Measurements from ENCODE around the gene TMEM134.
A peak's percentile ranks its signal among the peaks of the same experiment; 100 is the strongest.
"Not testable (repeated sequence)": the region's sequence is repeated elsewhere in the genome, so short reads cannot be mapped to it uniquely, and the experiment has no call there.

TMEM134 gene, protein sequence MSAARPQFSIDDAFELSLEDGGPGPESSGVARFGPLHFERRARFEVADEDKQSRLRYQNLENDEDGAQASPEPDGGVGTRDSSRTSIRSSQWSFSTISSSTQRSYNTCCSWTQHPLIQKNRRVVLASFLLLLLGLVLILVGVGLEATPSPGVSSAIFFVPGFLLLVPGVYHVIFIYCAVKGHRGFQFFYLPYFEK

DNA sequence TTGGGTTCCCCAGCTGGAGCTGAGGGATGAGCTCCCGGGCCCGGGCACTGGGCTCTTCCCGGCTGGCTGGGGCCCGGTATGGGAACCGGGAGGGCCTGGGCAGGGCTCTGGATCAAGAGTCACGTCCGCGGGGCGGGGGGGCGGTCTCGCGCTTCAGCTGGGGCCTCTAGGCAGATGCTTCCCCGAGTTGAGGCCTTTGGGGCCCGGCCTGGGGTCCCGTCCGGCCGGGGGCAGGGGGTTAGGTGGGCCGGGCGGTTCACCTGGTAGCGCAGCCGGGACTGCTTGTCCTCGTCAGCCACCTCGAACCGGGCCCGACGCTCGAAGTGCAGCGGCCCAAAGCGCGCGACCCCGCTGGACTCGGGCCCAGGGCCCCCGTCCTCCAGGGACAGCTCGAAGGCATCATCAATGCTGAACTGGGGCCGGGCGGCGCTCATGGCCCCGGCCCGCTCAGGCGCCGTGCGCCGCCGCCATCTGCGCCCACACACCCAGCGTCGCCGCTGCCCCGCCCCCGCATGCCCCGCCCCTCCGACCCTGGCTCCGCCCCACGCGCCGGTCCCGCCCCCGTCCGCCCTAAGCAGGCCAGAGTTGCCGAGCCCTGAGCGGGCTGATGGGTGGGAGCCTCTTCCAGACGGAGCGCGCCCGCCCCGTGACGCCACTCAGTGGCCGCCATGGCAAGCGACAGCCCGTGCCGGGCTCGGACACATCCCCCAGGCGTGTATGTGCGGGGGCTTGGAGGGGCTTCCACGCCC, at the start of gene TMEM134:
TSS of gene TMEM134 (minus strand) at position 493 of the 749 bp plus-strand sequence. CDS start at position 434, 59 bp downstream.
- DNase-seq = peak; percentile 97

DNA sequence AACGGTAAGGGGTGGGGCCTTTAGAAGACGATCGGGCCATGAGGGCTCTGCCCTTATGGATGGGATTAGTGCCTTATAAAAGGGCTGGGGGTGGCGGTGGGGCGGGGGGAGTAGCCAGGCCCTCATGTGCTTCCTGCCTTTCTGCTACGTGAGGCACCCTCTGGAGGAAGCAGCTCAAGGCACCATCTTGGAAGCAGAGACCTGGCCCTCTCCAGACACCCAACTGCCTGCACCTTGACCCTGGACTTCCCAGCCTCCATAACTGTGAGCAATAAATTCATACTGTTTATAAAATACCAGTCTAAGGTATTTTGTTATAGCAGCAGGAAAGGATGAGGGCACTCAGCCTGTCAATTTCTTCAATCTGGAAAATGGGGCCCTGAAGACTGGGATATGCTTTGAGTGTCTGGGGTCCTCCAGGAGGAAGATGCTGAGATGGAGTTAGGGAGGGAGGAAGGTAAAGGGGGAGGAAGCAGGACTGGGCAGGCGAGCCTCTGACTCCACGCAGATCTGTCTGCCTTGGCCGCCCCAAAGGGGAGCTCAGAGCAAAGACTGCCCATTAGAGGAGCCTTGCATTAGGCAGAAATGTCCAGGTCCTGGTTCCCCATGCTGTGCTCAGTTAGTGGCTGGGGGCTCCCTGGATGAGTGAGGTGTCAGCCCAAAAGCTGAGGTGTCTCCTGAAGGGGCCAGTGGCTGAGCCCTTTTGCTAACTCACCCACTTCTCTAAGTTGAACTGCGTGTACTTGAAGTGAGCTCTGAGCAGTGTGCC, 48.9 kb upstream of the TMEM134 start:
- DNase-seq = no peak

DNA sequence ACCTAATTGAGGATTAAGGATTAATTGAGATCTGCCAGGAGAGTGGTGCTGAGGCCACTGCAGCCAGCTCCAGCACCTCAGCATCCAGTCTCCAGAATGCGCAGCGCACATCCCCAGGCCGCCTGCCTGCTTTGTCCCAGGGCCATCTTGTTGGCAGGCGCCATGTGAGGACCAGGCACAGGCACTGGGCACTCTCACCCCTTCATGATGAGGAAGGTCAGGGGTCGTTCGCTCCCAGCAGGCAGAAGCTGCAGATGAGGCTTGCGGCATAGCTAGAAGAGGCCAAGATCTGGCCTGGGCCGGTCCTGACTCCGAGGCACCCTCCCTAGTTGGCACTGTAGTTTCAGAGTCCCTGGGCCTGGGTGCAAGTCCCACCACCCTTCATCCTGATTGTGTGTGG, 47.8 kb upstream of the TMEM134 start:
- DNase-seq = no peak

DNA sequence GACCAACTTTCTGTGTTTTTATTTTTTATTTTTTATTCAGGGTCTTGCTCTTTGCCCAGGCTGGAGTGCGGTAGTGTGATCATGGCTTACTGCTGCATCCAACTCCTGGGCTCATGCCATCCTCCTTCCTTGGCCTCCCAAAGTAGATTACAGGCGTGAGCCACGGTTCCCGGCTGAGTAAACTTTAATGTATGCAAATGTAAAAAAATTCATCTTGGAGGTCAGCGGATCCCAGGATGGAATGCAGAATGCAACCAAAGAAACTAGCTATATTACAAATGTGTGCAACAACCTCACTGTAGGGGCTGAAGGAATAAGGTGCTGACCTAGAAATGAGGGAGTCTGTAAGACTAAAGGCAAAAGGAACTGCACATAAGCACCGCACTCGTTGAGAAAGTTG, 45.1 kb upstream of the TMEM134 start:
- DNase-seq = no peak

DNA sequence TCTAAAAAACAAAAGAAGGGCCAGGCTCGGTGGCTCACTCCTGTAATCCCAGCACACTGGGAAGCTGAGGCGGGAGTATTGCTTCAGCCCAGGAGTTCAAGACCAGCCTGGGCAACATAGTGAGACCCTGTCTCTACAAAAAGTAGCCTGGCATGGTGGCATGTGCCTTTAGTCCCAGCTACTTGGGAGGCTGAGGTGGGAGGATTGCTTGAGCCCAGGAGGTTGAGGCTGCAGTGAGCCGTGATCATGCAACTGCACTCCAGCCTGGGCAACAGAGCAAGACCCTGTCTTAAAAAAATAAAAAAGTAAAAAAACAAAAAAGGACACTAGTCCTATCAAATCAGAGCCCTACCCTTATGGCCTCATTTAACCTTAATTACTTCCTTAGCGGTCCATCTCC, 42.5 kb upstream of the TMEM134 start:
- not testable (repeated sequence) for DNase-seq

DNA sequence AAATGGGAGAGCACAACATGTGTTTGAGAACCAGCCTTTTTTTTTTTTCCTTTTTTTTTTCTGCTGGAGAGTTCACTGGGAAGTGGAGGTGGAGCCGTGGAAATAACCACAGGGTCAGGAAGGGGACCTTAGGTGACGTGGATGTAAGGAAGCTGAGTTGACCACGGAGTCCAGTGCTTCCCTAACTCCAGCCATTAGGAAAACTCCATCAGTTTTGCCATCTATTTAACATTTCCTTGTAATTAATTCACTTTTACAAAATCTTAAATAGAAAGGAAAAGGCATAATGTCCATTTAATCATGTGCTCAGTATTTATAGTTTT, 40.9 kb upstream of the TMEM134 start:
- DNase-seq = no peak

DNA sequence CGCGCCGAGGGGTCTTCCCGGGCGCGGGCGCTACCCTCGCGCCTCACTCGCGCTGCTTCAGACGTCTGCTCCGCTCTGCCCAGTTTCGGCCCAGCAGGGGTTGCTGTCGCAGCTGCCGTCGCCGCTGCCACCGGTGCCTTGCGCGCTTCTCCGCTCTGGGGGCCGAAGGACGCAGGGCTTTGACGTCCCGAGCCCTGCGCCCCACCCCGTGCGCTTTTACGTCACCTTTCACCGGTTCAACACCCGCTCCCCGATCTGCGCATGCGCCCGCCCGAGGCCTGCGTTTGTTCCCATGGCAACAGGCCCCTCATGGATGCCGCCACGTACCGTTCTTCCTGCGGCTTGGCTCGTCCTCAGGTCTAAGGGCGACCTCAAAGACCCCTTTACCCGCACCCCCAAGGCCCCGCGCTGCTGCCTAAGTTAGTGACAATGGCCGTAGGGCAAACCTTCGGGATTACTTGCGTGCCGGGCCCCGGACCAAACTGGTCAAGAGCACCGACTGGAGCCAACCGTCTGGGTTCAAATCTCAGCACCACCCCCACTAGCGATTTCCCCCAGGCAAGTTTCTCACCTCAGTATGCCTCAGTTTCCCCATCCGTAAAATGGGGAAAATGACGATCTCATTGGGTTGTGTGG, 39.6 kb upstream of the TMEM134 start:
- DNase-seq = peak; percentile 96

DNA sequence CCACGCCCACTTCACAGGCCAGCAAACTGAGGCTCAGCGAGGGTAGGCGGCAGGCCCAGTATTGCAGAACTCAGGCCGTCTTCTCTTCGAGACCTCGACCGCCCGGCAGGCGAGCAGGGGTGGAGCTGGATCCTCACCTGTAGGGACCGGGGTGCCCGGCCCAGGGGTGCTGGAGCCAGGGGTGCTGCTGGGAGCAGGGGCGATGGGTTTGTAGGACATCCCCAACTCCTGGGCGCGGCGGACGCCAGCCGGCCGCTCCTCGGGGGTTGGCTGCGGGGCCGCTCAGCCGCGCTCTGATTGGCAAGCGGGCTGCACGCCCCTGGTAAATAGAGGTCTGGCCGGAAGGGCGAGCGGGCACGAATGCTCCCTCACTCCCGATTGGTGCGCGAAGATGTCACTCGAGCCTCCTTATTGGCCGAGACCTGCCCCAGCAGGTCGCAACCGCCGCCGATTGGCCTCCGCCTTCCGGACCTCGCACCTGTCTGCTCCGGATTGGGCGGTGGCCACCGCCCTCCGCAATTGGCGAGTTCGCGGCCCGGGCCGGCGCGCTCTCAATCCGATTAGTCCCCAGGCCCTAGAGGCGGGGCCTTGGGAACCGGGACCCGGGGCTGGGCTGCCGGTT, 38.9 kb upstream of the TMEM134 start, which contains the start of gene CDK2AP2:
TSS of gene CDK2AP2 (minus strand) at position 299 of the 622 bp plus-strand sequence. CDS start at position 219, 80 bp downstream.
- peak; percentile 95 for DNase-seq

DNA sequence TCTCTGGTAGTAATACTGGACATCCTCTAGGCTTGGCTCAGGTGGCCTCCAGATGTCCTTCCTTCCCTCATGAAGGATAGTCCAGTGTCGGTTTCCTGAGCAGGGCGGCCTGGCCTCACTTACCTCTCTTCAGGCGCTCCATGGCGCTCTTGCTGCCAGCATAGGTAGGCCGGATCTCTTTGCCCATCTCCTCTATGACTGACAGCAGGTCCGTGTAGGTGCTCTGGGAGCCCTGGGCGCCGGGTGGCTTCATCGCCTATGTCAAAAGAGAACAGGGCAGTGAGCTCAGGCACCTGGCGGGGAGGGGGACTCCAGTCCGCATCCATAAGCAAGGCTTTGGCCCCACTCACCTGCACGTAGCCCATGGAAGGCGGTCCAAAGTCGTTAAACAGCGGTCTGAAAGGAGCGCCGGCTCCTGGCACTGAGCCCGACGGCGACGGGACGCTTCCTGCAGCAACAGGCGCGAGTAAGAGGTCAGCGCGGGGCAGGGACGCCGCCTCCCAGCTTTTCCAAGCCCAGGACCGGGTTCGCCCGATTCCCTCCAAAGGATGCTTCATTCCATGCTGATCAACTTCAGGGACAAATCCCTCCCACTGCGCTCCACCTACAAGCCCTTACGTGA, 38.3 kb upstream of the TMEM134 start:
- peak; percentile 64 for DNase-seq

DNA sequence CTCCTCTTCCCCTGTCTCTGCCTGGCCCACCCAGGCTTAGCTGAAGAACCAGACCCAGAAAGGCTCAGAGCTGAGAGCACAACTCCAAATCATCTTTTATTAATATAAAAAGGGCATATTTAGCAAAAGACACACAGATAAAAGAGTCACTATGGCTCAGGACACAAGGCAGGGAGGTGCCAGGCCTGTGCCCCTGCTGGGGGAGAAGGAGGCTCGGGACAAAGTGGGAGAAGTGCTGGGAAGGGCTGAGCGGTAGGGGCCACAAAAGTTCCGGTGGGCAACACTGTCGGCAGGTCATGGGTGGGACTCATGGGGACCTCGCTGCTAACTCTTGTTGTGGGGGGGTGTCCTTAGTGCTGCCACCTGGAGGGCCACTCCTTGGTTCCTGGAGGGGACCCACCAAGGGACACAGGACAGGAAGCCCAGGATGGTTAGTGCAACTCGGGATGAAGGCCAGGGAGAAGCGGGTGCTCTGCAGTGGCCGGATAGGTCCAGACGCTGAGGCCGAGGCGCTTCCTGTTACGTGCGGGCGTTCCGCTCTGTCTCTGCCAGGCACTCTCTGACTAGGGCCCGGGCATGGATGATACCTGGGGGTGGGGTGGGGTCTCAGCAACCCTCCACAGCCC, 37.5 kb upstream of the TMEM134 start:
- DNase-seq = no peak

DNA sequence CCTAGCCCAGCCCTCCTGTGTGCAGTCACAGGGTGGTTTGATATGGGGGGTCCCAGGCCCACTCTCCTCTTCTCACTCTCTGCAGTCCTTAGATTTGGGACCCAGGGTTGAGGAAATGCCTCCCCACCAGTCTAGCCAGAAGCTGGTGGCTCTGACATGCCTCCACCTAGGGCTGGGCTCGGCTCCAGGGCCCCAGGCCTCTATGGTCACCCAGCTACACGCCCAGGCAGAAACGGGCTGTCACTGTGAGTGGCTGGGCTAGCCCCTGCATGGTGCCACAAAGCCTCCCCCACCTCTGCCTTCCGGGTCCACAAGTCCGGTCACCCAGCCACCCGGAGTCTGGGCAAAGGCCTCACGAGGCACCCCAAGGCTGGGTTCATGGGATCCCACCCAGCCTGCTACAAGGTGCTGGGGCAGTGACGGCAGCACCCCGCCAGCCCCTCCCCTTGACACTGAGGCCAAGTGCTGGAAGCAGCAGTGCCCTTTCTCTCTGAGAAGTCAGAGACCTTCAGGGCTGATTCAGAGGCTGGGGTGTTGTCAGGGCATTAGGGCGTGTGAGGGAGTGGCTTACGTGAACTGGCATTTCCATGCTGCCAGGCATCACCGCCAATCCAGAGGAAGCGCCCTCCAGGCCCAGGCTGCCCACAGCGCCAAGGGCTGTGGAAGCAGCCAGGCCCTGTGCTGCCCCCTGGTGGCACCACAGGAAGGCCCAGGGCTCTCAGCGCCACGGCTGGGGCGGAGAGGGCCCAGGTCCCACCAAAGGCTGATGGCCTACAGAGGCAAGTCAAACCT, 36.8 kb upstream of the TMEM134 start:
- DNase-seq = peak; percentile 88

DNA sequence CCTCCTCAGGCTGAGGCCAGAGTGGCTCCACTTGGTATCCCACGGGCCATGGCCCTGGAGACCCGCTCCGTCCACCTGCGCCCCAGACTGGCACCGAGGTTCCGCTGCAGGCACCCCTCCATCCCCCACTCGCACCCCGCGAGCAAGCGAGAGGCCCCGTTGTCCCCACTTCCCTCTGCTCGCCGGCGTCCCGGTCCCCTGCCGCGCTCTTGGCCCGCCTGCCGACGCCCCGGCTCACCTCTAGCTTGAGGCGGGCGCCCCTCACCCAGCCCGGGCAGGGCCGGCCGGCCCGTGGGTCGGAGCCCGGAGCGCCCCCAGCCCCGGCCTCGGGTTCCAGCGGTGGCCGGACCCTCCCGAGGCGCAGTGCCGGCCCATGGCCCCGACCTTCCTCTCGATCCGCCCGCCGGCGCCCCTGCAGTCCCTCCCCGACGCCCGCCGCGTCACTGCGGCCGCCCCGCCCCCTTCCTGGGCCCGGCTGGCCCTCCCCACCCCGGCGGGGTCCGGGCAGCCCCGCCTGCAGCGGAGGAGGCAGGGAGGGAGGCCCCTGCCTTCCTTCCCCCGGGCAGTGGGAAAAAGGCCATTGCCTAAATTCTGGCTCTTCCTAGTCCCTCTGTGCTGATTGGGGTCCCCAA, 36.0 kb upstream of the TMEM134 start, which contains the start of gene PITPNM1:
TSS of gene PITPNM1 (minus strand) at position 414 of the 632 bp plus-strand sequence. CDS start 1,183 bp downstream, outside the sequence.
- peak; percentile 78 for DNase-seq

DNA sequence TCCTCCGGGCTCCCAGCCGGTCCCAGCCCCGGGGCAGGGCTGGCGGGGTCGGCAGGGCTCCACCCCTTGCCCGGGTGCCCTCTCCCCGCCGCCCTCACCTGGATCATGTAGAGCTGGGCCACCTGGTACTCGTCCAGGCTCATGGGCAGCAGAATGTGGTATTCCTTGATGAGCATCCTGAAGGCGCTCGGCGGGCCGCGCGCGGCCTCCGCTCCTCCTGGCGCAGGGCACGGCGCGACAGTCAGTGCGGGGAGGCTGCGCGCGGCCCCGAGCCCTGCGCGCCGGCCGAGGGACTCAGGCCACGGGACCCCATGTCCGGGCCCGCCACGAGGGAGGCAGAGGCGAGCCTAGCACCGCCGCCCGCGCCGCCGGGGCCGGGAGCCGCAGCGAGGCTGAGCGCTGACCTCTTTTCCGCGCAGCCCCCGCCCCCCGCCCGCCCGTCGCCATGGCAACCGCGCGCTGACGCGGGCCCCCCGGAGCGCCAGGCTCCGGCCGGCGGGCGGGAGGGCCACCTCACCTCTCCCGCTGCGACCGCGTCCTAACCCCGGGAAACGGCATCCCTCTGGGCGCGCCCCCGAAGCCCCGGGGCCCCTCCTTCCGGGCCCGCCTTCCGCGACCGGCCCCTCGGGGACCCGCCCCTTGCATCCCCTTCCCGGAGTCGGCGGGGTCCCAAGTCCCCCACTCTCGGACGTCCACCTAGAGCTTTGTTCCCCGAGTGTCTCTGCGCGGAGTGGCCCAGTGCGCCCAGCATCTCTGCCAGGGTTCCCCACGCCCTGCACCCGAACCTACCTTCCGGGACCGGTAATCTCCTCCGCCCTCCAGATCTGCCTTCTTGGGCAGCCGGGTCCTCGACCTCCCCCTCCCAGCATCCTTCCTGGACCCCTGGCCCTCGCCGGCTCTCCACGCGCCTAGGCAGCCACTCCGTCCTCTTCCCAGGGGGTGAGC, 35.2 kb upstream of the TMEM134 start:
- peak; percentile 61 for DNase-seq

DNA sequence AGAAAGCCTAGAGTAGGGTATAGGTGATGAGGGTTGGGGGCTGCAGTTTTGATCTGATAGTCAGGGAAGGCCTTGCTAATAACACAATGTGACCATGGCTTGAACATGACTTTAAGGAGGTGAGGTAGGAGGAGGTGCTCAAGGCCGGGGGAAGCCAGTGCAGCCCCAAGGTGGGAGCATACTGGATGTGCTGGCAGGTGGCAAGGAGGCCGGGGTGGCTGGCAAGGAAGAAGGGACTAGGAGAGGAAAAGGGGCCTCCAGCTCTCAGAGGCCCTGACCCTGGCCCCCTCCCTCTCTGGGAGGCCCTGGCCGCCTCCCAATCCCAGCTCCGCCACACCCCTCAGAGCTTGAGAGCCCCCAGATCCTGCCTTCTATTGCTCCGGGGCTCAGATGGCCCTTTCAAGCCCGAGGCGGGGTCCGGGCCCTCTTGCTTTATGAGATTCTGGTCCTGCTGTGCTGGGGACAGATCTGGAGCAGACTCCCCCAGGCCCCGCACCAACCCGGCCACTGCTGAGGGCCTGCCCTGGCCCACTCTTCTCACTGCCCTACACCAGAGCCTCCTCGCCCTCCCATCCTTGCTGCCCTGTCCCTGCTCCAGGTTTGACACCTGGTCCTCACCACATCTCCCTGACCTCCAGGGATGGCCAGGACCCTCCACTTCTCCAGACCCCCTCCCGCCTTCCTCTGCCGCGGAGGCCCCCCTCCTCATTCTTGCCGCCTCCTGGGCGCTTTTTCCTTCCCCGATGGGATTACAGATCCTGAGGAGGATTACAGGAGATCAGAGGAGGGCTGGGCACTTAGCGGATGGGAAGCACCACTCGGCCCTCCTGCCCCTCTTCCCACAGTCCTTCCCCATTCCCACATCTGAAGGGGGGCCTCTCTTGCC, 34.3 kb upstream of the TMEM134 start:
- no peak for DNase-seq

DNA sequence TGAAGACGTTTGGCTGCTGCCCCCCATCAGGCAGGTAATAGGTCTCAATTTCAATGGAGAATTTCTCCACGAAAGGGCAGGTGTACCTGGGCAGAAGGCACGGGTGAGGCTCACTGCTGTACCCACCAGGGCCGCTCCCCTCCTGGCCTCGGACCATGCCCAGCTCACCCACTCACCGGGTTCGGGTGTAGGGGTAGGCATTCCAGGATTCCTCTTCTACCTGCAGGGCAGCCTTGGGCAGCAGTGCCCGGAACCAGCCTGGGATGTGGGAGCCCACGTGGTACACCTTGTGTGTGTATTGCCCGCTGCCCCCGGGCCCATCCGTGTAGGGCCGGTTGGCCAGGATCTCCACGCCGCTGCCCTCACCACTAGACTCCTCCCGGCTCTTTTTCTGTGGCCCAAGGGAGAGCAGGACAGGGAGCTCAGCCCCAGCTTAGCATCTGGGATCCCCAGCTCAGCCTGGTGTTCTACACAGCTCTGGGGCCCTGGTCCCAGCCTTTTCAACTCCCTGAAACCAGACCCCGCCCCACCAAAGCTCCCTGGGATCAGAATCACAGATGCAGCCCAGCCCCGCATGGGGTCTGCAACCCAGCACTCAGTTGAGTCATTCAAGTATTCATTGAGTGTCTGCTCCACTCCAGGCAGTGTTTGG, 33.4 kb upstream of the TMEM134 start:
- no peak for DNase-seq

DNA sequence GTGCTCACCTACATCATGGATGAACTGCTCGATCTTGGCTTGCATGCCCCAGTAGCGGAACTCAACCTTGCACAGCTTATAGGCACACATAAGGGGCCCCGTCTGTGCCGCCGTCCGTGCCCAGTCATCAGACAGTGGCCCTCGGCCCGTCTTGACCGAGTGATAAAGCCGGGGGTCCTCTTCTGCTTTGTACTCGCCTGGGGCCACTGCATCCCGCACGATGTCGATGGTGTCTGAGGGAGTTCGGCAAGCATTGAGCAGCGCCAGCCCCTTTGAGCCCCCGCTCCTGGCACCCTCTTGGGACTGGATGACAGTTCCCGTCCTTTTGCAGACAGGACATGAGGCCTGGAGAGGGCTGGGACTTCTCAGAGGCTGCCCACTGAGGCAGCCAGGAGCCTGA, 32.8 kb upstream of the TMEM134 start:
- DNase-seq = no peak
